Stimulated activated CD8-positive, alpha-beta memory T cell treated with anti-CD3 and anti-CD28 coated beads, Interleukin-4, amount 100 ng/mL, for 48 hours (primary cell): ENCODE results near the gene PIK3CA.
"Not testable (repeated sequence)": the region's sequence is repeated elsewhere in the genome, so short reads cannot be mapped to it uniquely, and the experiment has no call there.

Experiments used
- DNase-seq: peaks from one replicate; pipeline ENCODE4 v3.0.0-alpha.2; 2020

The PIK3CA gene

DNA sequence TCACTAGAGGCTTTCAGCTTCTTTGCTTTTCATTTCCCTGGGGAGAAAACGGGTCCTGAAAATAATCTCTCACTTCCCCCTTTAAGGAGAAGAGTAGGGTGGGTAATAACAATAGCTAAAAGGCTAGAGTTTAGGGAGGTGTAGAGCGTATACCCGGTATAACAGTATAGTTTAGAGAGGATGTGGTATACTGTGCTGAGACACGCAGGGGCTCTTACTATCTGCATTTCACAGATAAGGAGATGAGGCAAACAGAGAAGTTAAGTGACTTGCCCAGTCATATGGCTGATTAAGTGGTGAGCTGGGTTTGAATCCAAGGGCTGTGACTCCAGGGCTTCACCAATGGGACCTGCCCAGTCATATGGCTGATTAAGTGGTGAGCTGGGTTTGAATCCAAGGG is 117.7 kb downstream of the PIK3CA start:
- DNase-seq = no peak

DNA sequence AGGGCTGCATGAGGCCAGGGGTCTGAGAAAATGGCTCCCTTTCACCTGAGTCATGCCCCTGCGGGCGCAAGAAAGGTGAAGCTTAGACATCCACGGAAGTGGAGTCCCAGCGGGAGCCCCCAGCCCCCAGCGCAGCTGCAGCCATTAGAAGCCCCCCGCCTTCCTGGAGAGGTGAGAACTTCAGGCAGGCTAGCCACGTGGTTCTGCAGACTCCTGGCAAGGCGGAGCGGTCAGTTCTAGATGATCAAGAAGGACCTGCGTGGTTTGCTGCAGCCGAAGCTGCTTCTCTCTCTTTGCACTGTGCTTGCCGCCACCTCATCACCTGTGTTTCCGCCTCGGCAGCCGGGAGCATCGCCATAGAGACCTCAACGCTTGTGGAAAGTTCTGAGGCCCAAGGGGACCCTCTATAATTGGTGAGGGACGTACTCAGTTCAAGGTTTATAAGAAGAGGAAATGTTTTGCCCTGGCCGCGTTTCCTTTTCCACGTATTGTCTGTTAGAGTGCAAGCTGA is 118.6 kb downstream of the PIK3CA start:
- no peak for DNase-seq

DNA sequence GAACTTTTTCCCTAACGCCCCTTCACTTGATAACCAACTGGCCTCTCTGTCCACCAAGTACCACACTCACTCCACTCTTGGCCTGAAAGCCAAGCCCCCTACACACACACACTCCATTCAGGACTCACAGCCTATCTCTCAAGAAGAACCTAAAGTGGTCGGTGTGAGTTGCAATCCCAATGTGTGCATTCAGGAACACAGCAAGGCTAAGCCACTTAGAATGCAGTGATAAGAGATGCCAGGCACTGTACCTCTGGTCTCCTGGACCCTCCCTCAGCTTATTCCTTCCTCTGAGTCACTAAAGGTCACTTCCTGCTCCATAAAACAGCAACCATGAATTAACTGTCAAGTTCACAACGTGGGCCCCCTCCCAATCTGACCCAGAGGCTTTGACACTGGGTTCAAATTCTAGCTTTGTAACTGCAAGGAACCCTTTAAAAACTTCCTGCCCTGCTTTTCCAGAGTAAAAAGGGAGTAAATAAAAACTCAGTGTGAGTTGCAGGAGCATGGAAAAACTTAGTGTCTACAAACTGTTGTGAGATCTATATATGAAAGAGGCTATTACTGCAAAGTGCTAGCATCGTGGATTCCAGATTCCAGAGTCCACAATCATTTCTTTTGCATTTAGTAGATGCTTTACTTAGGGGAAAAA is 120.4 kb downstream of the PIK3CA start:
- no peak for DNase-seq

DNA sequence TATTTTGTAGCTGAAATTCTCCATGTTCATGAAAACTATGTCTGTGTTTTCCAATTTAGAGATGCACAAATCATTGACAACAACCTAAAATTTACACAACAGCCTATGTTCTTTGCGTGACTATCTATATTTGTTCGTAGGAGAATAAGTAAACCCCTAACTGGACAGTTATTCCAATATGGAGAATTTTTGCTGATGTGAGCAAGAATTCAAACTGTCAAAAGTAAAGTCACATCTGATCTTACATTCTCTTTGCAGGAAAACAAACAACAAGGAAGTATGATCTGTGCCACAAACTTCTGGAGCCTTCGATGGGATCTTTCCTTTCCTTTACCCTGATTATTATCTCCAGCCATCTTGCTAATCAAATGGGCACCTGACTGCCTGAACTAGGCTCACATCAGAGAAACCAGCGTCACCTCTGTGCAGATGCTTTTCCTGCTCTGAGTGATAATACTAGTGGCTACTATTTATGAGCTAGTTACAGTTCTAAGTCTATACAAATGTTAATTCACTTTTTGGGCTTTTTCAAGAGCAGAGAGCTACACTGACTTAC is 121.1 kb downstream of the PIK3CA start:
- DNase-seq = no peak

DNA sequence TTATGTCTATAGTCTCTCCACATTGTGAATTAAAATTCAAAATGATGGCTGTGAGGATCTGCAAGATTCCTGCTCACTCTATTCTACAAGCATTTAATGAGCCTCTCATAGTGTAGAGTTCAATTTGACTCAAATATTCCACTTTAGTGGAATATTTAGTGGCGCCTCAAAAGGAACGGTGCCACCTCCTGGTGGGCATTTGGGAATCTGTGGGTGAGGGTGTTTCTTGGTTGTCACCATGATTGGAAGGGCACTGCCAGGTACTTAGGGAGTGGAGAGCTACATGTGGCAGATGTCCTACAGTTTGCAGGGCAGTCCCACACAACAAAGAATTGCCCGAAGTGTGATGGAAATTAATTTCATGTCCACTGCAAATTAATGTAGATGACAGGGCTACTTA is 124.2 kb downstream of the PIK3CA start:
- no peak for DNase-seq

DNA sequence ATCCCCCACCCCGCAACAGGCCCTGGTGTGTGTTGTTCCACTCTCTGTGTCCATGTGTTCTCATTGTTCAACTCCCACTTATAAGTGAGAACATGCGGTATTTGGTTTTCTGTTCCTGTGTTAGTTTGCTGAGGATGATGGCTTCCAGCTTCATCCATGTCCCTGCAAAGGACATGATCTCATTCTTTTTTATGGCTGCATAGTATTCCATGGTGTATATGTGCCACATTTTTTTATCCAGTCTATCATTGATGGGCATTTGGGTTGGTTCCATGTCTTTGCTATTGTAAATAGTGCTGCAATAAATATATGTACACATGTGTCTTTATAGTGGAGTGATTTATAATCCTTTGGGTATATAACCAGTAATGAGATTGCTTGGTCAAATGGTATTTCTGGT is 126.3 kb downstream of the PIK3CA start:
- DNase-seq = not testable (repeated sequence)

DNA sequence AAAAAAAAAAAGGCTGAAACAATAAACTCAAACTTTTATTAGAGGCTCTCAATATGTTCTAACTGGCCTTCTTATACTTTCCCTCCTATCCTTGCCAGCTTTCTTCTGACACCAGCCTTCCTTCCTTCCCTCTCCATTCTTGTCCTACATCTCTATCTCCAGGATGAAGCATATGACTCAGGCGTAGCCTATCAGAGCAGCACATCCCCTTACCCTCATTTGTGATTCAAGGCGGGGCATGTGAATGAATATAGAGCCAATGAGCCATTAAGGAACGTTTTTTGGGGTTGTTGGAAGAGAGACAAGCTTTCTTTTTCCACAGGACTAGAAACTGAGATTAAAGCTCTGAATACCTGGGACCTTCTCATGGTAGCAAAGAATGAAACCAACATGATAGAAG is 127.8 kb downstream of the PIK3CA start:
- DNase-seq = no peak

DNA sequence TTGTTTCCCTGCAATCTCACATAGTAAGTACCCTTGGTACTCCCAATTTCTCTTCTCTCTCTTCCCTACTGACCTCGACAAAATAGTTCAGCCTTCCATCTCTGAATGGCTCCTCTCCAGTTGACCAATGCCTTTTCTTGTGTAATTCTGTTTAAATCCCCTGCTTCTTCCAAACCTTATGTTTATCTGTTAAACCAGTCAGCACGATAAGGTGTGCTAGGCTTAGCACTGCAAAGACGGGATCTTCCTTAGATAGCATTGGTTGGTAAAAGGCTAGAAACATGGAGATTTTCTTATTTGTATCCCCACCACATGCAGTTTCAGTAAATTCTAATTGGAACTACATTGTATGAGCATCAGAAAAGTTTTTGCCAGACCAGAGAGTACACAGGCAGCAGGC is 128.6 kb downstream of the PIK3CA start:
- no peak for DNase-seq

DNA sequence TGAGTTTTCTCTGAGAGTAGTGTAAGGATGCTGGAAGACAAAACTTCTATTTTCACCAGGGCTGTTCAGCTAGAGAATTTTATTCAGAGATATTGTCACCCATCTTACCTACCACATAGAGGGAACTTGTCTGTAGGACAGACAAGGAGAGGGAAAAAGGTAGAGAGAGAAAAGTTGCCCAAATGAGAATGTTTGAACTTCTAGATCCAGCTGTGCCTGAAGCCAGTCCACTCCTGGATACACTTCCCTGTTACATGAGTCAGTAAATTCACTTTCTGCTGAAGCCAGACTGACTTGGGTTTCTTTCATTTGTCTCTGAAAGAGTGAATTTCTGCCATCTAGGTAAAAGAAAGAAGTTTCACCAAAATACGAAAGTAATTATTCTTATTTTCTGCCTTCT is 130.0 kb downstream of the PIK3CA start:
- no peak for DNase-seq

DNA sequence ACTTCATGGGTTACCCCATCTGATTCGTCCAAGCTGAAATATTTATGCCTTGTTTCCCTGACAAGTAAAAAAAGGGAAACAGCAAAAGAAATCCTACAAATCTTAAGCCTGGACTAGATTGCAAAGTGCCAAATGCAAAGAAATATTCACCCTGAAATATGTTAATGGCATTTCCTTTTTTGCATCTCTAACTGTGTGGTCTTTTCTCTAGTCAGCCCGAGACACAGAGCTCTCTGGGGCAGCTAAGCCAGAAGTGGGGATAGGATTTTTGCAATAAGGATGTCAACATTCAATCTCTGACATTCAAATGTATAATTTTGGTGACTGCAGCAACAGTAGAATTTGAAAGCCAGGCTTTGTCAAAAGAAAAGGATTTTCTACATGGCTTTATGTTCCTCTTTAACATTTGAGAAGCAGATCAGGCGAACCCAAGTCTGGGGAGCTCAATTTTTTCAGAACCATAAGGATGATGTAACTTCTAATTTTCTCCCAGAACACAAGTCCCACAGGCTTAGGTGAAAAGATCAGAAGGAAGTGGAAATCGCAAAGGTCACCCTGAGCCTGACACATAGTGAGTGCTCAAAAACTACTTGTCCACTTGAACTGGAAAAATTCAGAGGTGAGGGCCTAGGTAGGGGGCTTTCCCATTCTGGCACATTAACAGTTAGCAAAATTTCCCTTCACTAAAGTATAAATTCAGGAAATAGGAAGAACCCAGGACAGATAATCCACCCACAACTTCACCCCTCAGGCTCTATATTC is 131.0 kb downstream of the PIK3CA start:
- no peak for DNase-seq

DNA sequence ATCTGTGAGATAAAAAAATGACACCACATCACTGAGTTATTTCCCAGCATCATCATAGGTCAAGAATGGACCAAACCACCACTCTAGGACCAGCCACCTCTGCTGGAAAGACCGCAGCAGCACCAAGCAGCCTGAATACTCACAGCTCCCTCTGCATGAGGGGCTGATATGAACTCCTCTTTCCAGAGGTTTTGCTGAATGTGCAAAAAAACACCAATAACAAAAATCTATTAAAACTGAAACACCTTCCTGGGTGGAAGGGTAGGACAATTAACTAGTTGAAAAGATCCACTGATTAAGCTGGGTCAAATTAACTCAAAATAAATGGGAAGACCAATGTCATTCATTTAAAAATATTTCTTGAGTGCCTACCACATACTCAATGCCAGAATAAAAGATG is 131.7 kb downstream of the PIK3CA start:
- no peak for DNase-seq

DNA sequence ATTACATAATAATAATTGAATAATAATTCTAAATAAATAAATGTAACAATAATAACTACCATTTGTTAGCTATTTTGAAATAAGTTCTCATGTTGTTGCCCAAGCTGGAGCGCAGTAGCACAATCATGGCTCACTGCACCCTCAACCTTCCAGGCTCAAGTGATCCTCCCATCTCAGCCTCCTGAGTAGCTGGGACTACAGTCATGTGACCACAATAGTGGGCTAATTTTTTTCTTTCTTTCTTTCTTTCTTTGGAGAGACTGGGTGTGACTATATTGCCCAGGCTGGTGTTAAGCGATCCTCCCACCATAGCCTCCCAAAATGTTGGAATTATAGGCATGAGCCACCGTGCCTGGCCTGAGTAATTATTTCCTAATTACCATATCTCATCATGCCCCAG is 133.7 kb downstream of the PIK3CA start:
- no peak for DNase-seq

DNA sequence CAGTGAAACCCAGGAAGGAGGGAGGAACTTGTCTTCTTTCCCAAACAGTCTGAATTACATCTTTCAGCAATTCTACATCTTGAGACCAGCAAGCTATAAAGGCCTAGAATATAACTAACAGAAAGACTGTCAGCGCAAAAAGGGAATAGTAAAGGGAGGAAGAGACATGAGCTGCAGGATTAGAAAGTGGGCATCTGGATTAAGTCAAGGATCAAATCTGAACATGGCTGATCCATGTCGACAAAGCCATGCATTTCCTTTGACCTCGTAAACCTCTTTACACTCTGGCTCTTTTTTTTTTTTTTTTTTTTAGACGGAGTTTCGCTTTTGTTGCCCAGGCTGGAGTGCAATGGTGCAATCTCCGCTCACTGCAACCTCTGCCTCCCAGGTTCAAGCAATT is 138.2 kb downstream of the PIK3CA start:
- no peak for DNase-seq

DNA sequence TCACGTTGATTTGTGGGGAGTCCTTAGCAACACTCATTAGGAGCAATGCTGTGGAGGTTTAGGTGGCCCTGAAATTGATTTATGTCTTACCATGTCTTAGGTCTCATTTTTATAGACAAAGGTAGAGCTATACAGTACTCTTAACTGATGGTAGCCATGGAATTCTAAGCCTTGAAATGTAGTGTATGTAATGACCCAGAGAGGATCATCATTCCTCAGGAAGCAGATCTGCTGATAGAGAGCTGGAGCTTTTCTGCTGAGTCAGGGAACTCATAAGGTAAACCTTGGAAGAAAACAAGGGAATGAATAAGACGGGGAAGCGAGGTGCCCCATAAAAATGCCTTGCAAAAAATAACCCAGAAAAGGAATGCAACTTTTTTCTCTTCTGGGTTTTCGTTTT is 140.7 kb downstream of the PIK3CA start:
- DNase-seq = no peak

DNA sequence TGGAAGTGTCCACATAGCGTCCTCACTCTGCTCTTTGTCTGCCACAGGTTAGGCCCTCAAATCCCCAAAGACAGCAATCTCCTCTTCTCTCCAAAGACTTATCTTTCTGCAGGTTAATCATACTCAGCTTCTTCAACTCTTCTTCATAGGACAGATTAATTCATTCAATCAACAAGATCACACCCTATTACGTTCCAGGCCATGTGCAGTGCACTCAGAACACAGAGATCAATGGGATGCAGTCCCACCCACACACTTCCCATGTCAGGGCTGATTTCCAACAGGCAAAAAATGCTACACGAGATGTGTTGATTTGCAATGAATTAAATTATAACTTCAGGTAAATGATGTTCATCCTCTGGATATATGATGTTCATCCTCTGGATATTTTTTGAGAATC is 141.1 kb downstream of the PIK3CA start:
- DNase-seq = no peak
